ENCODE measurements around the gene CREB3. TPM values are rescaled to one million over a fixed set of nuclear protein-coding genes. Genes with fewer than 3 reads are reported as not detected.

The CREB3 gene
- total and polyA plus RNA-seq, 9 of the 15 experiments (the other 6 are each of a cell fraction or from before 2014, with no cell fraction given) = 5.7 to 18.3 (median 14.9) TPM

DNA sequence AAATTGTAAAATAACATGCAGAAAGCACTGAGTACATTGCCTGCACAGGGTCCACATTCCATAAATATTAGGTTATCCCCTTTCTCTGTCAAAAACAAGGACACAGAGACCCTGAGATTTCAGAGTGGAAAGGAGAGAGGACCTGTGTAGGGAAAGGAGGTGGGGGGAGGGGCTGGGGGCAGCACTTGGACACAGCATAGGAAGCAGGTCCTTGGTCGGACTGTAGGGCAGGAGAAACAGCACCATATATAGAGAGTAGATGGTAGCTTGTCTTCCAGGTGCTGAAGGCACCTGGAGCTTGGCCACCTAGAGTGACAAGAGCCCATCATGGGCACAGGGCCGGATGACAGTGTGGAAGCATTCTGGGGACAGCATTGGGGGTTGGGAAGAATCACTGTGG is 45.2 kb upstream of the CREB3 start:
- intact Hi-C loops (cut with micrococcal nuclease) = no loop called here
- Histone ChIP-seq H3K4me2 (ENCODE audit: insufficient read depth, low read length) (no peak overlapping the region), H4K20me1 (replicated peaks; ENCODE audit: control insufficient read depth, insufficient read depth, low read length) (no peaks in the 10 kb centered on the region), H3K36me3 (ENCODE audit: control insufficient read depth, insufficient read depth, low read length) (peaks cover 7% of the 10 kb centered on the region; the same call in 2 of the 3 replicates), H3K9me3 (replicated peaks; ENCODE audit: control insufficient read depth, insufficient read depth, low read depth, low read length) (no peaks in the 10 kb centered on the region), H3K4me3 (no peak overlapping the region), H3K9ac (ENCODE audit: insufficient read depth in 1 of 2, low read depth in 2 of 2, low read length in 2 of 2) (no peak overlapping the region), H2AFZ (ENCODE audit: low read depth, low read length) (no peak overlapping the region), H3K4me1 (replicated peaks in 1 of 2; ENCODE audit: control insufficient read depth in 2 of 2, insufficient read depth in 2 of 2, low read length in 2 of 2) (peaks cover 12 to 23% of the 10 kb centered on the region in 2 experiments; a peak in 4 of 5 replicates), H3K9me1 (ENCODE audit: control insufficient read depth, insufficient read depth, low read length) (no peaks in the 10 kb centered on the region), H3K79me2 (ENCODE audit: control insufficient read depth, insufficient read depth, low read length) (no peaks in the 10 kb centered on the region), H3K27ac (ENCODE audit: extremely low read depth, low read depth, low read length) (no peak overlapping the region), H3K27me3 (ENCODE audit: control insufficient read depth in 2 of 2, insufficient read depth in 2 of 2, low read length in 2 of 2) (no peaks in the 10 kb centered on the region)
- ChIA-PET POLR2A (no interaction called here), CTCF (ENCODE audit: low intra/inter-chr PET ratio) (no interaction called here)
- DNase-seq (ENCODE audit: extremely low read depth in 1 of 4, low spot score in 3 of 4) (peak in 1 of 4 experiments; percentile 27), ATAC-seq (no peak), FAIRE-seq (no peak)
- BruUV-seq (replicated peaks) = no TSS peak
- in situ Hi-C loops (cut with MboI) = no loop called here
- 100% methylated on average over 2 of the region's 2 CpGs for WGBS (ENCODE audit: insufficient coverage, low coverage, missing lambda C conversion rate)
- no peak for TF ChIP-seq SP1 (CRISPR knock-in tag; IDR thresholded peaks at IDR 0.05)

DNA sequence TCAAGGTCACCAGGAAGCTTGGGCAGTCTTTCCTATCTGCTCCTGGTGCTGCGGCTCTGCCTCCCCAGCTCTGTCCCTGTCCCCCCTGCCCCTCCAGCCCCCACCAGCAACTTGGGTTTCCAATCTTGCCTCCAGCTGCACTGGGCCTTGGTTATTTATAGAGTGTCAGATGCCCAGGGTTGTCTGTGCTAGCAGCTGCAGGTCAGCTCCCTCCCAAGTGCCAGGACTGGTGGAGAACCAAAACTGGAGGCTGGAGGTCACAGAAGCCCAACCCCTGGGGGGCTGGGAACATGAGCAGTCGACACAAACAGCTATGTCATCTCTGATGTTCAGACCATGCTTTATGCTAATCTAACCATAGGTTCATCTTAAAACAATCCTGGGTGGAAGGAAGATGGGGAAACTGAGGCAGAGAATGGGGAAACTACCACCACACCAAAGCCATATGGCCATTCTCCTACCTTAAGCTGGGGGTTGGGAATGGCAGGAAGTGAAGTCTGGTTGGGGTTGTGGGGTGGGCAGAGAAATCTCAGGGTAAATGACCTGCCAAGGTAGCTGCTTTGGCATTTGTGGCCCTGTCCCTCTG is 44.4 kb upstream of the CREB3 start:
- TF ChIP-seq, protein P1, sequence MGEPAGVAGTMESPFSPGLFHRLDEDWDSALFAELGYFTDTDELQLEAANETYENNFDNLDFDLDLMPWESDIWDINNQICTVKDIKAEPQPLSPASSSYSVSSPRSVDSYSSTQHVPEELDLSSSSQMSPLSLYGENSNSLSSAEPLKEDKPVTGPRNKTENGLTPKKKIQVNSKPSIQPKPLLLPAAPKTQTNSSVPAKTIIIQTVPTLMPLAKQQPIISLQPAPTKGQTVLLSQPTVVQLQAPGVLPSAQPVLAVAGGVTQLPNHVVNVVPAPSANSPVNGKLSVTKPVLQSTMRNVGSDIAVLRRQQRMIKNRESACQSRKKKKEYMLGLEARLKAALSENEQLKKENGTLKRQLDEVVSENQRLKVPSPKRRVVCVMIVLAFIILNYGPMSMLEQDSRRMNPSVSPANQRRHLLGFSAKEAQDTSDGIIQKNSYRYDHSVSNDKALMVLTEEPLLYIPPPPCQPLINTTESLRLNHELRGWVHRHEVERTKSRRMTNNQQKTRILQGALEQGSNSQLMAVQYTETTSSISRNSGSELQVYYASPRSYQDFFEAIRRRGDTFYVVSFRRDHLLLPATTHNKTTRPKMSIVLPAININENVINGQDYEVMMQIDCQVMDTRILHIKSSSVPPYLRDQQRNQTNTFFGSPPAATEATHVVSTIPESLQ (CRISPR knock-in tag; IDR thresholded peaks at IDR 0.05) = no peak
- no peak for TF ChIP-seq MCM7 (IDR thresholded peaks at IDR 0.05)
- TF ChIP-seq FOXM1 (IDR thresholded peaks at IDR 0.05; ENCODE audit: low read depth) = no peak
- TF ChIP-seq FOXM1 (CRISPR knock-in tag; IDR thresholded peaks at IDR 0.05; ENCODE audit: low read depth) = no peak
- TF ChIP-seq ZNF354B (CRISPR knock-in tag; IDR thresholded peaks at IDR 0.05) = no peak
- no peak for TF ChIP-seq MAFF (IDR thresholded peaks at IDR 0.05; ENCODE audit: low read length)
- no peak for TF ChIP-seq PTBP1 (IDR thresholded peaks at IDR 0.05; ENCODE audit: low read depth, low read length)
- TF ChIP-seq MCM3 (IDR thresholded peaks at IDR 0.05) = no peak
- TF ChIP-seq IFI16 (CRISPR knock-in tag; IDR thresholded peaks at IDR 0.05) = no peak
- in situ Hi-C loops (cut with MboI) = no loop called here
- H3K9me1 ChIP-seq (ENCODE audit: control insufficient read depth, insufficient read depth, low read length) = no peaks in the 10 kb centered on the region
- intact Hi-C loops (cut with micrococcal nuclease) = no loop called here
- ChIA-PET CTCF (ENCODE audit: low intra/inter-chr PET ratio) (no interaction called here), POLR2A (no interaction called here)
- BruUV-seq (replicated peaks) = no TSS peak
- ATAC-seq (no peak), FAIRE-seq (no peak), DNase-seq (ENCODE audit: extremely low read depth in 1 of 4, low spot score in 3 of 4) (no peak)
- H3K27ac ChIP-seq (ENCODE audit: extremely low read depth, low read depth, low read length) = no peak overlapping the region
- H3K9me3 ChIP-seq (replicated peaks; ENCODE audit: control insufficient read depth, insufficient read depth, low read depth, low read length) = no peaks in the 10 kb centered on the region
- no peaks in the 10 kb centered on the region for H3K79me2 ChIP-seq (ENCODE audit: control insufficient read depth, insufficient read depth, low read length)
- no peak overlapping the region for H3K4me2 ChIP-seq (ENCODE audit: insufficient read depth, low read length)
- no peak overlapping the region for H2AFZ ChIP-seq (ENCODE audit: low read depth, low read length)
- no peaks in the 10 kb centered on the region for H3K27me3 ChIP-seq (ENCODE audit: control insufficient read depth in 2 of 2, insufficient read depth in 2 of 2, low read length in 2 of 2)
- no peak overlapping the region for H3K9ac ChIP-seq (ENCODE audit: insufficient read depth in 1 of 2, low read depth in 2 of 2, low read length in 2 of 2)
- H3K4me1 ChIP-seq (replicated peaks in 1 of 2; ENCODE audit: control insufficient read depth in 2 of 2, insufficient read depth in 2 of 2, low read length in 2 of 2) = peaks cover 12 to 23% of the 10 kb centered on the region in 2 experiments; a peak in 4 of 5 replicates
- H3K4me3 ChIP-seq = no peak overlapping the region
- no peaks in the 10 kb centered on the region for H4K20me1 ChIP-seq (replicated peaks; ENCODE audit: control insufficient read depth, insufficient read depth, low read length)
- WGBS (ENCODE audit: insufficient coverage, low coverage, missing lambda C conversion rate) = 18% methylated on average over 1 of the region's 2 CpGs
- peaks cover 7% of the 10 kb centered on the region; the same call in 2 of the 3 replicates for H3K36me3 ChIP-seq (ENCODE audit: control insufficient read depth, insufficient read depth, low read length)
